ENCODE data around the gene AKAP3. TPM values are rescaled to one million over a fixed set of nuclear protein-coding genes. Genes with fewer than 3 reads are reported as not detected.

The AKAP3 gene
- total RNA-seq, 1 donor from 2014 or later, result 1.4 TPM

DNA sequence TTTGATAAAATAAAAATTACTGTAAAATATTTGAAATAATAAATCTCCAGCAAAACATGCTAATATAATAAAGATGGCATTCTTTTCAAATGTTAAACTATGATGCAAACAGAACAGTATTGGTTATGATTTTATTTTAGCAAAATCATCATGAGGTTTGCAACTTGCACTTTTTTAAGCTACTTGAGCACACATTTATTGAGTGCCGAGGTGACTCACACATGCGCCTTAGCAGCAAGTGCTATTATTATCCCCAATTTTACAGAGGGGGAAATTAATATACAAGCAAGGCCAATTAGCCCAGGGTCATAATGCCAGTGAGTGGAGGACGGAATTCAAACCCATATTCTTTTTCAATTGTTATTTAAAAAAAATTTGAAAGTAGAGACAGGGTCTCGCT, 79.6 kb downstream of the AKAP3 start:
- Histone ChIP-seq H3K9me3 (ENCODE audit: insufficient read depth, low read depth, low read length) (no peaks in the 10 kb centered on the region), H3K4me2 (ENCODE audit: low read length) (no peak overlapping the region), H3K4me3 (ENCODE audit: insufficient read depth, low read depth, low read length) (no peak overlapping the region), H3K79me2 (ENCODE audit: insufficient read depth, low read length) (no peaks in the 10 kb centered on the region), H4K20me1 (ENCODE audit: insufficient read depth, low read length) (no peaks in the 10 kb centered on the region), H2AFZ (ENCODE audit: low read depth, low read length) (no peak overlapping the region), H3K9ac (ENCODE audit: low read length) (no peak overlapping the region), H3K36me3 (ENCODE audit: insufficient read depth, low read length) (no peaks in the 10 kb centered on the region), H3K27ac (ENCODE audit: low read depth, low read length) (no peak overlapping the region), H3K4me1 (ENCODE audit: insufficient read depth, low read length) (no peaks in the 10 kb centered on the region), H3K27me3 (ENCODE audit: insufficient read depth, low read length) (no peaks in the 10 kb centered on the region)
- Mint-ChIP-seq H3K4me3 (ENCODE audit: unreplicated experiment) (no peak overlapping the region), H3K36me3 (ENCODE audit: low read depth, unreplicated experiment) (no peaks in the 10 kb centered on the region), H3K27ac (ENCODE audit: unreplicated experiment) (no peak overlapping the region), H3K9me3 (ENCODE audit: unreplicated experiment) (no peaks in the 10 kb centered on the region), H3K27me3 (ENCODE audit: low read depth, unreplicated experiment) (peaks cover 9% of the 10 kb centered on the region), H3K4me1 (ENCODE audit: low read depth, unreplicated experiment) (peaks cover 3% of the 10 kb centered on the region)
- TF ChIP-seq CTCF (IDR thresholded peaks at IDR 0.05; ENCODE audit: insufficient read depth, low read depth, low read length) (no peak), EZH2 (IDR thresholded peaks at IDR 0.05; ENCODE audit: insufficient read depth, low read length) (no peak)
- DNase-seq (ENCODE audit: low read depth), result no peak
- FAIRE-seq, result no peak

GRCh38 chr12:4567073-4567881, 81.6 kb downstream of the AKAP3 start:
- Mint-ChIP-seq H3K36me3 (ENCODE audit: low read depth, unreplicated experiment) (no peaks in the 10 kb centered on the region), H3K27me3 (ENCODE audit: low read depth, unreplicated experiment) (peaks cover 12% of the 10 kb centered on the region), H3K4me1 (ENCODE audit: low read depth, unreplicated experiment) (peaks cover 5% of the 10 kb centered on the region), H3K9me3 (ENCODE audit: unreplicated experiment) (no peaks in the 10 kb centered on the region), H3K27ac (ENCODE audit: unreplicated experiment) (no peak overlapping the region), H3K4me3 (ENCODE audit: unreplicated experiment) (no peak overlapping the region)
- TF ChIP-seq CTCF (IDR thresholded peaks at IDR 0.05; ENCODE audit: insufficient read depth, low read depth, low read length), result no peak
- no peak for TF ChIP-seq EZH2 (IDR thresholded peaks at IDR 0.05; ENCODE audit: insufficient read depth, low read length)
- no peak overlapping the region for H3K27ac ChIP-seq (ENCODE audit: low read depth, low read length)
- H3K79me2 ChIP-seq (ENCODE audit: insufficient read depth, low read length), result no peaks in the 10 kb centered on the region
- H3K27me3 ChIP-seq (ENCODE audit: insufficient read depth, low read length), result no peaks in the 10 kb centered on the region
- no peak overlapping the region for H2AFZ ChIP-seq (ENCODE audit: low read depth, low read length)
- H3K36me3 ChIP-seq (ENCODE audit: insufficient read depth, low read length), result no peaks in the 10 kb centered on the region
- H3K9ac ChIP-seq (ENCODE audit: low read length), result no peak overlapping the region
- no peak for FAIRE-seq
- H3K4me3 ChIP-seq (ENCODE audit: insufficient read depth, low read depth, low read length), result no peak overlapping the region
- no peaks in the 10 kb centered on the region for H3K4me1 ChIP-seq (ENCODE audit: insufficient read depth, low read length)
- H3K9me3 ChIP-seq (ENCODE audit: insufficient read depth, low read depth, low read length), result no peaks in the 10 kb centered on the region
- H3K4me2 ChIP-seq (ENCODE audit: low read length), result no peak overlapping the region
- DNase-seq (ENCODE audit: low read depth), result no peak
- no peaks in the 10 kb centered on the region for H4K20me1 ChIP-seq (ENCODE audit: insufficient read depth, low read length)

DNA sequence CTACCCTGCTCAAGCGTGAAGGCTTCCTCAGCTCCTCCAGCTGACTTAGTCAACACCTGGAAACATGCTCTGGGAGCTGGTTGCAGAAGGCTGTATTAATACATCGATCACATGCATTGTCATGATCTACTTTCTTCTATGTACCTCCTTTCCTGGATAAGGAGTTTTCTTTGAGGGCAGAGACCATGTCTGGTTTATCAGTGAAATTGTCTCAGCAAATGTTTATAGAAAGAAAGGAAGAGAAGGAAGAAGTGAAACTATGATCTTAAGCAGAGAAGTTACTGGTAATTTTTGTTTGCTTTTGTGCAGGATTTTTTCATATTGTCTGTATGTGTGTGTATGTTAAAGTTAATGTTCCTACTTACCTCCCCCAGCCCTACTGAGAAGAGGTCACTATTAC, 82.4 kb downstream of the AKAP3 start:
- no peak for FAIRE-seq
- Histone ChIP-seq H3K4me2 (ENCODE audit: low read length) (no peak overlapping the region), H3K4me3 (ENCODE audit: insufficient read depth, low read depth, low read length) (no peak overlapping the region), H3K4me1 (ENCODE audit: insufficient read depth, low read length) (no peaks in the 10 kb centered on the region), H3K27me3 (ENCODE audit: insufficient read depth, low read length) (no peaks in the 10 kb centered on the region), H3K27ac (ENCODE audit: low read depth, low read length) (no peak overlapping the region), H4K20me1 (ENCODE audit: insufficient read depth, low read length) (no peaks in the 10 kb centered on the region), H3K9me3 (ENCODE audit: insufficient read depth, low read depth, low read length) (no peaks in the 10 kb centered on the region), H3K79me2 (ENCODE audit: insufficient read depth, low read length) (no peaks in the 10 kb centered on the region), H3K36me3 (ENCODE audit: insufficient read depth, low read length) (no peaks in the 10 kb centered on the region), H2AFZ (ENCODE audit: low read depth, low read length) (no peak overlapping the region), H3K9ac (ENCODE audit: low read length) (no peak overlapping the region)
- Mint-ChIP-seq H3K36me3 (ENCODE audit: low read depth, unreplicated experiment) (no peaks in the 10 kb centered on the region), H3K4me1 (ENCODE audit: low read depth, unreplicated experiment) (peaks cover 2% of the 10 kb centered on the region), H3K4me3 (ENCODE audit: unreplicated experiment) (no peak overlapping the region), H3K27me3 (ENCODE audit: low read depth, unreplicated experiment) (peaks cover 12% of the 10 kb centered on the region), H3K9me3 (ENCODE audit: unreplicated experiment) (no peaks in the 10 kb centered on the region), H3K27ac (ENCODE audit: unreplicated experiment) (no peak overlapping the region)
- DNase-seq (ENCODE audit: low read depth), result no peak
- TF ChIP-seq CTCF (IDR thresholded peaks at IDR 0.05; ENCODE audit: insufficient read depth, low read depth, low read length), result no peak
- no peak for TF ChIP-seq EZH2 (IDR thresholded peaks at IDR 0.05; ENCODE audit: insufficient read depth, low read length)
